Lung microvascular endothelial cell (primary cell): ENCODE results near the gene EIF4E. TPM values are rescaled to one million over a fixed set of nuclear protein-coding genes. Genes with fewer than 3 reads are reported as not detected.
"Not testable (repeated sequence)": the region's sequence is repeated elsewhere in the genome, so short reads cannot be mapped to it uniquely, and the experiment has no call there.

Experiments used
- DNase-seq, 2 donors: peaks; one replicate each; pipeline versions ENCODE4 v3.0.0 to v3.0.0-alpha.2; 2010; ENCODE audit warnings: low read depth in 2 of 2
- total RNA-seq: library from RNA; depleted of rRNA; stranded (reverse); fragments of >200 nt; gene quantifications from 2 replicates; pipeline ENCODE4 v1.2.1, GENCODE V29; 2014

The EIF4E gene, protein sequence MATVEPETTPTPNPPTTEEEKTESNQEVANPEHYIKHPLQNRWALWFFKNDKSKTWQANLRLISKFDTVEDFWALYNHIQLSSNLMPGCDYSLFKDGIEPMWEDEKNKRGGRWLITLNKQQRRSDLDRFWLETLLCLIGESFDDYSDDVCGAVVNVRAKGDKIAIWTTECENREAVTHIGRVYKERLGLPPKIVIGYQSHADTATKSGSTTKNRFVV
- total RNA-seq: 109 and 123 TPM in 2 replicates

DNA sequence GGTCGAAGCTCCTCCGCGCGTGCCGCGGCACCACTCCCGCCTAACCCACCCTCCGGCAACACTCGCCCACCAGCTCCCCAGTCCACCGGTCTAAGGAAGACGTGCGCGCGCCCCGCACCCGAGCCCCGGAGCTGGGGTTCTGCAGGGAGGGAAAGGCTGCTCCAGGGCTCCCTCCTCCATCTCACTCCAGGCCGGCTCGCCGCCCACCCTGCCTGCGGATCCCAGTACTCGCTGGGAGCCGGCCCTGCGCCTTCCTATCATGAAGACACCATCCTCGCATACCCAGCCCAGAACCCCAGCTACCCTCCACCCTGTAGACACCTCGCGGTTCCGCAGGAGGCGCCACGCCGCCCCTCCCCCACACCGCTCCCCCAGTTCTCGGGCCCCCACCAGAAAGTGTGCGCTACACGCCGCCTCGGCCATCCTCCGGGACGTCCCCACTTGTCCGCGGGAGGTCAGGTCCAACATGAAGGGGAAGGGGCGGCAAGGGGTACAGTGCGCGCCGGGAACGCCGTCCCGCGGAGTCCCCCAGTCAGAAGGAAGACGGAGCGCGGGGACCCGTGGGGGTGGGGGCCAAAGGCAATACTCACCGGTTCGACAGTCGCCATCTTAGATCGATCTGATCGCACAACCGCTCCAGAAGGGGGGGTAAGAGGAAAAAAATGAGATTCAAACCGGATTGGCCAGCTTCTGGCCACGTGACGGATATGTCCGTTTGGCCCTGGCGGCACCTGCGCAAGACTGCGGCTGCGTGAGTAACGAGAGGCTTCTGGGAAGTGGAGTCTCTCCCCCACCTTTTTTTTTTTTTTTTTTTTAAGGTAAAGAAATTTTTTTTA, at the start of gene EIF4E:
EIF4E (minus strand) TSS at position 629 of the 836 bp plus-strand sequence; CDS start at position 608, 21 bp downstream.
- DNase-seq: peak; percentile 99

DNA sequence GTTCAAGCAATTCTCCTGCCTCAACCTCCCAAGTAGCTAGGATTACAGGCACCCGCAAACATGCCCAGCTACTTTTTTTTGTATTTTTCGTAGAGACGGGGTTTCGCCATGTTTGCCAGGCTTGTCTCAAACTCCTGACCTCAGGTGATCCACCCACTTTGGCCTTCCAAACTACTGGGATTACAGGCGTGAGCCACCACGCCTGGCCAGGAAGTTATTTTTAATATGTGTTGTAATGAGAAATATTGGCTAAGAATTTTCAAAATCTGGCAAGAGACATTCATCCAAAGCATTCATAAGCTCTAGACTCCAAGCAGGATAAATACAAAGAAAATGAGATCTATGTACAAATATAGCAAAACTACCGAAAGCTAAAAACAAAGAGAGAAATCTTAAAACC, 48.6 kb upstream of the EIF4E start:
- no peak for DNase-seq

DNA sequence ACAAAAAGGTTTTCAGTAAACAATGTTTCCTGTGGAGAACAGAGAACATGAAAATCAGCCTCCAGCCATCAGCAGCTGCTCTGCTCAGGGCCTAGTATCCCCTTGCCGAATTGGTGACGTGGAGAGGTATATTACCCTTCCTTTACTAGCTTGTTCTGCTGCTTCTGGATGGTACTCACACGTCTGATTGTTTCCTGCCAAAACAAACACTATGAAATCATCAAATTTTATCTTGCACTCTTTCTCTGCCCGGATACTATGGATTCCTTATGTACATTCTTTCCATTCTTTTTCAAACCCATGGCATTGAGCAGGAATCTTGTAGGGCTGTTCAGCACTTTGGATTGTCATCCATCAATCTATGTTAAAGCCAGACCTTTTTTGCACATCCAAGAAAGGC, 47.8 kb upstream of the EIF4E start:
- no peak for DNase-seq

DNA sequence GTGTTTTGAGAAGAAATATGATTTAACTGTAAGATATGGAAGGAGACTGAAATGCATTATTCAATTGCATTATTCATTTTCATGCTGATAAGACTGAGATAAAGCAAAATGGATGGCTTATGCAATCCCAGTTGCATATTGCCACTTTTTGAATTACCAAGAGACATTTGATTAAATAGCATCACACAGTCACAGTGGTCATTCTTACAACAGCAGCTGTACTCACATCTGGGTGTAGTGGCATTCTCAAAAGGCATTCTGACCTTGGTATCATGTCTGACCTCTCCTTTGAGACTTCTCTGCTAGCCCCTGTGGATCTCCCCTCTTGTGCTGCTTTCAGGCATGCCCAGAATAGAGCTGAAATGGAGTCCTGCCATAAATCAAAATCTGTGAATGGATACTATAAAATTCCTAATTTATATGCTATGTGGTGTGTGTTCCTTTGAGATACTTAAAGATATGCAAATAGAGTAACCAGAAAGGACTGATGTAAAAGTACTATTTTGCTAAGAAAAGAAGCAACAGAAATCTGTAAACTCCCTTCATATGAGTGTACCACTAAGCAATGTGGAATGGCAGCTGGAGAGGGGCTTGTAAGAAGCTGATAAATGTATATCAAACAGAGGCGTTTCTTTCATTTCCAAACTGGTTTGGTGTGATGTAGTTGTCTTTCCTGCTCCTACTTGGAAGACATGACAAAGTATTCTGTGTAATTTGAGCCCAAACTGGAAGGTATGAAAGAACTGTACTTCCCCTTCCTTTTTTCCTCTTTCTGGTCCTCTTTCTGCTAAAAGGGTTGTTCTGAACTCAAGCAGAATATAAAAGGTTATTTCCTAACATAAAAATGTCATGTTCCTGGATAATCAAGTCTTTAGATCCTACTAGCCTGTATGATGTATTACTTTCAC, 41.2 kb upstream of the EIF4E start:
- no peak for DNase-seq

DNA sequence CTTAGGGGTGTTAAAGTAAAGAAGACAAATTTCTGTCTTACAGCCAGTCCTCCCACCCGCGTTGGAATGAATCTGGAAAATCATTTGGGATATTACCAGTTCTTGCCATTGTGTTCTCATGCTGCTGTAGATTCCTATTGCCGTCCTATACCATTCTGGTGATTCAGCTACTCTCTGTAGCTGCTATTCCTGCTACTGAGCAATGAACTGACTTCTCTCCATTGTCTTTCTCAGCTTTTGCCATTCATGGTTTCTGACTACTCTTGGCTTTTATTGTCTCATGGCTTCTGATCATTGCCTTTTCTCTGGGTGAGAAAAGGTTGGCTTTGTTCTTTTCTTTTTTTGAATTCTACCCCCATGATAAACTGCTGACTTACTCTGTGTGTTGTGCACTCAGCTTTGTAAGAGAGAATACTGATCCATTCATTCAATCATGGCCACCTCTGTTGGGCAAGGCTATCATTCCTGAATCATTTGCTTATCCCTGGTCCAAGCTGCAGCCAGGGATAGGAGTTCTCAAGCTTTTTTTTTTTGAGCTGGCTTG, 38.9 kb upstream of the EIF4E start:
- no peak for DNase-seq

DNA sequence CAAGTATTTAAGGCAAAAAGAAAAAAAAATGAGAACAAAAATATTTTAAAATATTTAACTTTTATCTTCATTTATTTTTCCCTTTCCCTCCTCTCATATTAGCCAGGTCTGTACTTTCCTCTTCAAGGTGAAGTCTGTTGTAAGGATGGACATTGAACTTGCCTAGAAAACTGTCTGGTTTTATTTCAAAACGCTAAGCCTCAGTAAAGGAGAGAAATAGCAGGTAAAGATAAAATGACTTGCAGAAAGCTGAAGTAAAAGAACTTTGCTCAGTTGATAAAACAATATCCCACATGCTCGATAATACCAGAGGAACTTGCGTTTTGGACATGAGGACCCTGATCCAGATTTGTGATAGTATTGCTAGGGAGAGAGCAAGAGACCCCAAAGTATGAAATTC, 38.0 kb upstream of the EIF4E start:
- no peak for DNase-seq

DNA sequence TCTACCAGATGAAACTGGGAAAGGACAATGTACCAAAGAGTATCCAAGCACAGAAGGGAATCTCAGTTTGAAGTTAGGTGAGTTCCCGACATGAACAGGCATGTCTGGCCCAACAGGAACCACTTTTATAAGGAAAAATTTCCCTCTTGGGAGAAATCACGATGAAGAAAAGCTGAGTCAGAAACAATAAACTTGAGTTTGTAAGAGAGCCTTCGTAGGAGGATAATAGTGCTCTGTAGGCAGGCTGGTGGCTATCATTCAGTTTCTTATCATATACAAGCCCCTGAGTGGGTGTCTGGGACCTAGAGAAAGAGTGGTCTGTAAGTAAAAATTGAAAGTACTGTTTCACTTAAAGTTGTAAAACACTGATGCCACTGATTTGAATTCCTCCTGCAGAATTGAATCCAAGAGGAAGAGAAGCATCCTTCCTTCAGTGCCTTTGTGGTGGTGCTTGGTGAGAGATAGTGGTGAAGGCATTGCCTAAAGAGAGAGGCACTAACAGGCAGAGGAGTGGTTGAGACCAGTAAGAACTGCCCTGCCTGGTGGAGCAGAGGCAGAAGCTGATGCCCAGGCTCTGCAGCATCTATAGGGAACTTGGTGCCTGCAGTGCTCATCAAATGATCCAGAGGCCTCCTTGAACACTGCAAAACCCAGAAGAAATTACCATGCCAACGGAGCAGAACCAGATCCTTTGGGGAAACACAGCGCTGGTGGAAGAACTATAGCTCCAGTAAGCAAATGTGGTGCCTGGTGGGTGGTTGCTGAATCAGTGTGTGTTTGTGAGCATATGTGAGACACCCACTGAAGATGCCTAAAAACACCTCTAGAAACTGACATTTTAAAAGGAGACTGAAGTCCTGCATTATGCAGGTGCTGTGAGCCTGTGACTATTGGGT, 34.9 kb upstream of the EIF4E start:
- no peak for DNase-seq

DNA sequence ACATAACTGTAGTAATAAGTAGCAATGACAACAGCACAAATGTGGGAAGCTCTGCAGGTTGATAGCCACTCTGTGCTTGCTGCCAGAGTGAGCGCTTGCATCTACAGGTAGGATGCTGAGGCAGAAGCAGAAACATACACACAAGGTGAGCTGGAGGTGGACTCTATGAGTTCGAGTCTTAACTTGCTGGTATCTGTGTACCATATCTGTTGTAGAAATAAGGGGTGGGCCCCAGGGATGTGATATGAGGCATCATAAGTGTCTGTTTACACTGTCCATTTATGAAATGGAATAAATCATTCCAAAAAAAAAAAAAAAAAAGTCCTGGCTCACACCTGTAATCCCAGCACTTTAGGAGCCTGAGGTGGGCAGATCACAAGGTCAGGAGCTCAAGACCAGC, 32.8 kb upstream of the EIF4E start:
- DNase-seq: no peak

DNA sequence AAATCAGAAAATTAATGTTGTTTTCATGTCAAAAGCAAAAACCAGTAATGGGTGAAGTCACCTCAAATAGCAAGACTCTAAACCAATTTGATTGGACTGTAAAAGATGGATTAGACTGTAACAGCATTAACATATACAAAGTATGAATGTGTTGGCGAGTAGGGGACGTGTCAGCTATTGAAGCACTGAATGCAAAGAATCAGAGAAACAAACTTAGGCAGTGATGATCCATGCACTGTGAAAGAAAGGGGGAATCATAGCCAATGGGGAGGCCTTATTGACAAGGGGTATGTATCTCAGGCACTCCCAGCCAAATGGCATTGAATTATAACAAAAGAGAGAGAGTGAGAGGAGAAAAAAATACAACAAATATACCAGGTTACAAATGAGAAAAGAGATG, 30.5 kb upstream of the EIF4E start:
- no peak for DNase-seq

DNA sequence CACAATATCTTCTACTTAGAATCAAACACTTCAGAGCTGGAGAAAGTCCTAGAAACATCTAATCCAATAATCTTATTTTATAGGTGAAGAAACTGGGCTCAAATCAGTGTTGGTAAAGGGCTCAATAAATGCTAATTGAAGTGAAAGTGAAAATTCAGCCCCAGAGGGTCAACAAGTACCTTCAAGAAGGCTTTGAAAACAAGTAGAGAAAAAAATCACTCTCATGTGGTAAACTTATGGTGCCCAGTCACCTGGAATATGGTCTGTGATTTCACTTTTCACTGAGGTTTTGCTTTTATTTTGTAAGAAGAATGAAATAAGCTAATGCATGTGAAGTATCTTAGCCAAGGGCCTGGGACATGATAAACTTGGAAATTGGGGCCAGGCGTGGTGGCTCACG, 29.1 kb upstream of the EIF4E start:
- DNase-seq: no peak

DNA sequence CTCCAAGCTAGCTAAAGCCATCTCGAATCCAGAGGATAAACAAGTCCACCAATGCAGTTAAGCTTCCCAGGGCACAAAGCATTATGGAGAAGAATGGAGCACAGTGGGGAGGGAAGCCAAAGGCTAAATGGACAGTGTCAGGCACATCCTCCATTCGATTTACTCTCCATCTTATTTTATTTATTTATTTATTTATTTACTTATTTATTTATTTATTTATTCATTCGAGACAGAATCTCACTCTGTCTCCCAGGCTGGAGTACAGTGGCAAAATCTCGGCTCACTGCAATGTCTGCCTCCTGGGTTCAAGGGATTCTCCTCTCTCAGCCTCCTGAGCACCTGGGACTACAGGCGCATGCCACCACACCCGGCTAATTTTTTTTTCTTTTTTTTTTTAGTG, 26.3 kb upstream of the EIF4E start:
- DNase-seq: no peak

DNA sequence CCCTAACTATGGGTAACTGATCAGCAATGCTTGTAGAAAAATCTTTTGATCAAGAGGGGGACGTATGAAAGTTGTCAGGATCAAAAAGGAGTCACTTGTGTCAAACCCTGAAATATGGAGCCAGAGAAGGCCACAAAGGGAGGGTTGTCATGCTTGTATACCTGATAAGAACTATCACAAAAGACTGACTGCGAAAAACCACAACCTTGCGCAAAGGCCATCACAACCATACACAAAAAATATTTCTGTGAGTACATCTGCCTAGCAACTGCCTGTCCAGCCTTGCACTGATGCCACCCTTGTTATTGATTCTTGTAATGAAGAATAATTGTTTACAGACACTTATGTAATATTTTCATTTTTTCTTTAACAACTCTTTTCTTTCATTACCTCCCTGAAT, 22.8 kb upstream of the EIF4E start:
- DNase-seq: no peak

DNA sequence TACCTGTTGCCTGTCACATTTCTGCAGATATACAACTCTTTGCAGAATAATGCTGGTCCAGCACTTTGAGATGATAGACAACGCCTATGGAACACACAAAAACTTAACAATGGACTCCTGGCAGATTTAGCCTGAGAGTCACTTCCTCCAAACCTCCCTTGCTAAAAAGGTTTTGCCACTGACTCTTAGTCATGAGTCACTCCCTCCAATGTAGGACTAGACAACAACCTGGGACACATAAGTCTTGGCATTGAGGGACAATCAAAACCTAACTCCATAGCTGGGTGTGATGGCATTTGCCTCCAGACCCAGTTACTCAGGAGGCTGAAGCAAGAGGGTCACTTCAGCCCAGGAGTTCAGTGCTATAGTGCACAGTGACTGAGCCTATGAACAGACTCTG, 22.0 kb upstream of the EIF4E start:
- peak; percentile 8 to 10 for DNase-seq

DNA sequence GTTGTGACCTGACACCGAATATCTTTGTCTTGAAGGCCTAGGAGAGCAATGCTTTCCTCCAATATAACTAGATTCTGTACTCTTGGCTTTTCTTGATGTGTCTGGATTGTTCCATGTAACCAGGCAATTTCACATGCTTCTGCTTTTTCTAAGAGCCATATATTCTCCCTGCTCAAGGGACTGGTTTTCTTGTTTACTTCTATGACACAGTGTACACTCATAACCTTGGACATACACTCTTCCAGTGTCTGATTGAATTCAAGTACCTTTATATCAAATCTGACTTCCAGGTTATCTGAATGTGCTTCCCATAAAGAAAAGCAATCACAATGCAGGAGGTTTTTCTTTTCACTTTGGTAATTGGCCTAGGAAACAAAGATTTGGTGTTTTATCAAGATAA, 17.4 kb upstream of the EIF4E start:
- no peak for DNase-seq

DNA sequence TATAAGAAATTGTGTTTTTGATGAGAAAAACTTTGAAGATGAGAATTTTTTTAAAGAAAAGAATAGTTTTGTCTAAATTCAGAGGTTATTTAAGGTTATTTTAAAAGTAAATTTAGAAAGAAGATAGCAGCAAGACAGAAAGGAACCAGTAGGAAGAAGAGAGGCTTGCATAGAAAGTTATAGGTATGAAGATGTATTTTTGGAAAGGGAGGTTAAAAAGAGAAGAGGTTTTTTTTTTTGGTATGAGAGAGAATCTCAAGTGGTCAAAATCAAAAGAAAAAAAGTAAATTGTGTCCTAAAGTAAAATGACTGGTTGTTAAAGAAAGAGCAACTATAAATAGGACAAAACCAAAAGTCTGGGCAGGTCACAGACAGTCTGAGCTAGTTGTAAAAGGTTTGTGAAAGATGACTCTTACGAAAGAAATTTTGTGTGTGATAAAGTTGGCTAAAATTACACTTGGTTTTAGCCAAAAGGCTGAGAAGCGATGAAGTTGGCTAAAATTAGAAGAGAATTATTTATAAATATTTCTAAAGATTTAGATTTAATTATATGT, 16.4 kb upstream of the EIF4E start:
- no peak for DNase-seq

DNA sequence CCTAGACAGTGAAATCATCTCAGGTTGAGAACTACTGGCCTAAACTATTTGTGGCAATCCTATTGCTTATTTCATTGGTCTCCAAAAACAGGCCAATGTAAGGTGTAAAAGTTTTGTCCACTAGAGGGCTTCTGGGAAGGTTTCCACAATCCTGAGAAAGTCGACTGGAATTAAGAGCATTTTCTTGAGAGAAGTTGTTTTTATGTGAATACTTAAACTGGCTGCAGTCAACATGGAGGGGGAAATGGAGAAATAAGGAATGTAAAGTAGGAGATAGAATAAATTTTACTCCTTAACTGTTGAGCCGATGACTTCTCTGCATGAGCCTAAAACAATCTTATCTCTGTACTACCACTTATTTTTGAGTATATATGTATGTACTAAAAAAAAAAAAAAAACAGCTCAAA, 11.0 kb upstream of the EIF4E start:
- DNase-seq: peak; percentile 53 to 70

DNA sequence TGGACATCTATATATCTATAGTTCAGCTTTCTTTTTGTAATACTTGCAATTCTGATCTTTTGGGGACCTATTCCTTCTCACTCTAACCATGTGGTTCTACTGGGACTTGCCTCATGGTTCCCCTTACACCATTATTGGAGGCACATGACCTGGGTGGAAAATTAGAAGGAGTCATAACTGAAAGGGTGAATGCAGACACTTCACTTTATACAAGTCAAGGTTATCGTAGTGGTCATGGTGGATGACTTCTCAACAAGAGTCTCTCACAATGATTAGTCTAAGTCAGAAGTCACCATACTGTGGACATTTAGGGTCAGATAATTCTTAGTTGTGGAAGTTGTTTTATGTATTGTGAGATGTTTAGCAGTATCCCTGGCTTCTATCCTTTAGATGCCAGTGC, 10.5 kb upstream of the EIF4E start:
- DNase-seq: no peak

DNA sequence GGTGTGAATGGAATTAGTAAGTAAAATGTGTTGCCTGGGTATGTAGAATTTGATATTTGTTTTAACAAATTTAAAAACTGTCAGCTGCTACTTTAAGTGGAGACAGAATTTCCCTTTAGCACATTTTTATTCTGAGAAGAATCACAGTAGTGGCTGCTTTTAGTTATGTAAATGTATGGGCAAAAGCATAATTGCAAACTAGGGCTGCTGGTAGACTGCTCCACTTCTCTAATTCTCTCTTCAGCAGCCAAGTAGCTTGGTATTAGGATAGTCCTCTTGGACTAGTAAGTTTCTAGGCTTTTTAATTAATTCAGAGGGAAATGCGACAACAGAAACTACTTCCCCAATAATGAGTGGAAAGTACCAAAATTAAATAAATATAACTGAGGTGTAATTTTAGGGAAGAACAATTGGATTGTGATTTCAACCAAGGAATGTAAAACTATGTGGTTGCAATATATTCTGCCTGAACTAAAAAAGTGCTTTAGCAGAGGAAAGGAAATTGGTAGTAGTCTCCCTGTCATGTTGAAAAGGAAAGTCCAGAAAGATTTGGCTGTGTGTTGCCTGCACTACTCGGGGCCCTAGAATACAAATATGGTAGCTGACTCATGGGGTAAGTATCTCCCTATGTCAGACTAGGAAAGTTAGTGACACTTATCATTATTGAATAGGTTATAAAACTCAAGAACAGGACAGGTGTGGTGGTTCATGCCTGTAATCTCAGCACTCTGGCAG, 9.2 kb upstream of the EIF4E start:
- peak in 1 of 2 donors; percentile 49 for DNase-seq

DNA sequence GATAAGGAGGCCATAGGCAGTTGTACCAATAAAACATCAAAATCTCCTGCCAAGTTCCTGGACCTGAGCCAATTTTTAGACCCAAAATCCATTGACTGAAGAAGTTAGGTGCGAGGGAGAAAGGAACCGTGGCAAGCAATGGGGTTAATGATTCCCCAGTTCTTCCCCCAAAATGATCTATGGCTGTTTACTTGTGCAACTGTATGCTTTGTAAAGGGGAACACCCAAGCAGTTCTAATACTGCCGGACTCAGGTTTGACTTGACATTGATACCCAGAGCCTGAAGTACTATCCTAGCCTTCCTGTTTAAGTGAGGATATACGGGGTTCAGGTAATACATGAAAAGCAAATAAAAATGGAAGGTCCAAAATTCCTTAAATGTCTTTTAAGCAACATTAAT, 6.7 kb upstream of the EIF4E start:
- no peak for DNase-seq

DNA sequence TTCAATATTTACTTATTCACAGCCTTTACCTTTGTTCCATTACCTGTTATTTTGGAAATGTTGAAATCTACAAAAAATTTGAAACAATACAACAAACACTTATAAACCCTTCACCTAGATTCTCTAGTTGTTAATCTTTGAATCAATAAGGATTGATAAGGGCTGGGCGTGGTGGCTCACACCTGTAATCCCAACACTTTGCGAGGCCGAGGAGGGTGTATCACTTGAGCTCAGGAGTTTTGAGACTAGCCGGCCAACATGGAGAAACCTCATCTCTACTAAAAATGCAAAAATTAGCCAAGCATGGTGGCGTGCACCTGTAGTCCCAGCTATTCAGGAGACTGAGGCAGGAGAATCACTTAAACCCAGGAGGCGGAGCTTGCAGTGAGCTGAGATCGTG, 5.9 kb upstream of the EIF4E start:
- not testable (repeated sequence) for DNase-seq
